HEK293T (cell line): ENCODE measurements around the gene GARNL3.

Source experiments
- CTCF ChIA-PET: fragments of 350-600 bp; formaldehyde crosslinking; extraction: SDS; loops from one replicate; lab custom pipeline; 2021; ENCODE audit warnings: antibody characterized with exemption, inconsistent platforms; lab: Yijun Ruan, JAX
- POLR2A ChIA-PET: fragments of 350-600 bp; formaldehyde crosslinking; extraction: SDS; loops from one replicate; lab custom pipeline; 2020; ENCODE audit warnings: antibody characterized with exemption, inconsistent platforms; lab: Yijun Ruan, JAX
- DNase-seq: peaks from one replicate; pipeline ENCODE4 v3.0.0; 2012; ENCODE audit warnings: mixed read lengths; ENCODE audit errors: extremely low spot score
- ARNT ChIP-seq: fragments of 450-650 bp; IDR thresholded peaks from 2 replicates; pipeline ENCODE4 v1.6.1; 2017; ENCODE audit warnings: mild to moderate bottlenecking
- BHLHE40 ChIP-seq: fragments of 450-650 bp; IDR thresholded peaks from 2 replicates; pipeline ENCODE4 v1.6.1; 2016; ENCODE audit warnings: mild to moderate bottlenecking, moderate library complexity, borderline replicate concordance
- CTBP1 ChIP-seq: fragments of 450-650 bp; IDR thresholded peaks from 2 replicates; pipeline ENCODE4 v1.6.1; 2016; ENCODE audit warnings: borderline replicate concordance
- ELF4 ChIP-seq: fragments of 450-650 bp; IDR thresholded peaks from 2 replicates; pipeline ENCODE4 v1.6.1; 2017; ENCODE audit warnings: antibody characterized with exemption
- FOXA1 ChIP-seq: fragments of 450-650 bp; IDR thresholded peaks from 2 replicates; pipeline ENCODE4 v1.6.1; 2016; ENCODE audit warnings: mild to moderate bottlenecking
- FOXK2 ChIP-seq: fragments of 450-650 bp; IDR thresholded peaks from 2 replicates; pipeline ENCODE4 v1.6.1; 2016; ENCODE audit warnings: mild to moderate bottlenecking
- FOXM1 ChIP-seq: fragments of 450-650 bp; IDR thresholded peaks from 2 replicates; pipeline ENCODE4 v1.6.1; 2017; ENCODE audit warnings: mild to moderate bottlenecking, borderline replicate concordance
- HDGF ChIP-seq: fragments of 450-650 bp; IDR thresholded peaks from 2 replicates; pipeline ENCODE4 v1.6.1; 2017; ENCODE audit warnings: antibody characterized with exemption, borderline replicate concordance
- L3MBTL2 ChIP-seq: fragments of 450-650 bp; conservative IDR thresholded peaks from 2 replicates; pipeline ENCODE4 v1.6.1; 2016; ENCODE audit warnings: mild to moderate bottlenecking
- LEF1 ChIP-seq: fragments of 450-650 bp; IDR thresholded peaks from 2 replicates; pipeline ENCODE4 v1.6.1; 2017; ENCODE audit warnings: mild to moderate bottlenecking, borderline replicate concordance
- NFRKB ChIP-seq: fragments of 450-650 bp; IDR thresholded peaks from 2 replicates; pipeline ENCODE4 v1.6.1; 2016; ENCODE audit warnings: mild to moderate bottlenecking, moderate library complexity
- SP1 ChIP-seq: fragments of 450-650 bp; IDR thresholded peaks from 2 replicates; pipeline ENCODE4 v1.6.1; 2017
- SUZ12 ChIP-seq: fragments of 450-650 bp; IDR thresholded peaks from 2 replicates; pipeline ENCODE4 v1.6.1; 2016; ENCODE audit warnings: mild to moderate bottlenecking
- TARDBP ChIP-seq: fragments of 450-650 bp; IDR thresholded peaks from 2 replicates; pipeline ENCODE4 v1.6.1; 2016
- ZNF384 ChIP-seq: fragments of 450-650 bp; IDR thresholded peaks from 2 replicates; pipeline ENCODE4 v1.6.1; 2016
- TF ChIP-seq, protein P1 (sequence below): fragments of 450-650 bp; IDR thresholded peaks from 2 replicates; pipeline ENCODE4 v1.6.1; 2016

The GARNL3 gene

DNA sequence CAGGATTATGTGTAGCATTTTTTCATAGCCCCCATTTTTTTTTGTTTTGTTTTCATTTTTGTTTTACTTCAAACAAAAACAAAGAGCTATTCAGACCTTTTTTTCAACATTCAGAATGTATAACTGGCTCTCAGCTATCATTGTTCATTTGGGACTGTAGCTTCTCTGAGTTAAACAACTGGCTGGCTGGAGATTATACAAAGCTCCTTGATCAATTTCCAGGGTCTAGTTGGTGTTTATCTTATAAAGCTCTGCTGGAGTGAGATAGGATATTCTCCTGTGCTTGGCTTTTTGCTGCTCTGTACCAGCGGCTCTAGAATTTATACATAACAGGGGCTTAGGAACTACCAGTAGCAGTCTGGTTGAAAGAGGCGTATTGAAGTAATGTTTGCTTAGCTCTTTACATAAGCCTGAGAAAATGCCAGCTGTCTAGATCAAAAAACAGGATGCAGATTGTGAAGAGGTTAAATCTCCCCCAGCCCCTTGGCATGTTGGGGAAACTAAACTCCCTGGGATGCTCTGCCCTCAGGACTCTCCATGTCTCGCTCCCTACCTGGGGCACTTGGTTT lies 15.2 kb downstream of the GARNL3 start:
- ChIA-PET POLR2A (no interaction called here), CTCF (no interaction called here)
- no peak for DNase-seq
- TF ChIP-seq SUZ12 (no peak), ELF4 (no peak), FOXK2 (no peak), TARDBP (no peak), SP1 (no peak), LEF1 (no peak), CTBP1 (no peak), L3MBTL2 (no peak), HDGF (no peak)
- TF ChIP-seq, protein P1, sequence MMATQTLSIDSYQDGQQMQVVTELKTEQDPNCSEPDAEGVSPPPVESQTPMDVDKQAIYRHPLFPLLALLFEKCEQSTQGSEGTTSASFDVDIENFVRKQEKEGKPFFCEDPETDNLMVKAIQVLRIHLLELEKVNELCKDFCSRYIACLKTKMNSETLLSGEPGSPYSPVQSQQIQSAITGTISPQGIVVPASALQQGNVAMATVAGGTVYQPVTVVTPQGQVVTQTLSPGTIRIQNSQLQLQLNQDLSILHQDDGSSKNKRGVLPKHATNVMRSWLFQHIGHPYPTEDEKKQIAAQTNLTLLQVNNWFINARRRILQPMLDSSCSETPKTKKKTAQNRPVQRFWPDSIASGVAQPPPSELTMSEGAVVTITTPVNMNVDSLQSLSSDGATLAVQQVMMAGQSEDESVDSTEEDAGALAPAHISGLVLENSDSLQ = no peak

GRCh38 chr9:127280880-127281660 lies 16.5 kb downstream of the GARNL3 start:
- CTCF ChIA-PET = no interaction called here
- no peak for DNase-seq
- POLR2A ChIA-PET = no interaction called here
- no peak for TF ChIP-seq ARNT
- no peak for TF ChIP-seq CTBP1
- no peak for TF ChIP-seq L3MBTL2
- TF ChIP-seq FOXK2 = no peak
- TF ChIP-seq FOXM1 = no peak
- no peak for TF ChIP-seq HDGF
- TF ChIP-seq, protein P1 = no peak
- no peak for TF ChIP-seq FOXA1
- no peak for TF ChIP-seq ELF4
- TF ChIP-seq TARDBP = no peak
- no peak for TF ChIP-seq SUZ12
- no peak for TF ChIP-seq LEF1
- no peak for TF ChIP-seq NFRKB
- no peak for TF ChIP-seq ZNF384

GRCh38 chr9:127281891-127282290 lies 17.3 kb downstream of the GARNL3 start:
- no peak for TF ChIP-seq NFRKB
- no peak for TF ChIP-seq FOXM1
- TF ChIP-seq BHLHE40 = no peak
- TF ChIP-seq FOXA1 = no peak
- no peak for TF ChIP-seq FOXK2
- POLR2A ChIA-PET = no interaction called here
- DNase-seq = no peak
- CTCF ChIA-PET = no interaction called here

DNA sequence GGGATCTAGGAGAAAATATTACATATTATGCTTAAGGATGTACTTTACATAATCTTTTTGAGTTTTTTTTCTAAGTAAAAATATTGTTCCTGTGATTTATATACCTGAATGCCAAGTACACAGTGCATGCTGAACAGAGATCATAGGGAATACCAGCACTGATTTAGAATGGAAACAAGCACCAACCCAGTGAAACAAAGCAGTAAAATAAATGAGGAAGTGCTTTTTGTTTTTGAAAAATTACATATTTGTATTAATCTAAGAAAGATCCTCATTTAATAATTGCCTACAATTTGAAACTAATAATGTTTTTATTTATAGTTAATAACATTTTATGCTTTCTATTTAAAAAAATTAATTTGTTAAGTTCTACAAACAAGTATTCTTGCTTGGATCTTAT lies 18.0 kb downstream of the GARNL3 start:
- TF ChIP-seq TARDBP (no peak), CTBP1 (no peak), FOXM1 (no peak), SP1 (no peak), SUZ12 (no peak), BHLHE40 (no peak), ELF4 (no peak), FOXA1 (no peak), ZNF384 (no peak), HDGF (no peak), LEF1 (no peak), FOXK2 (no peak), NFRKB (no peak), L3MBTL2 (no peak), ARNT (no peak)
- TF ChIP-seq, protein P1 = no peak
- POLR2A ChIA-PET = no interaction called here
- DNase-seq = no peak
- CTCF ChIA-PET = no interaction called here

DNA sequence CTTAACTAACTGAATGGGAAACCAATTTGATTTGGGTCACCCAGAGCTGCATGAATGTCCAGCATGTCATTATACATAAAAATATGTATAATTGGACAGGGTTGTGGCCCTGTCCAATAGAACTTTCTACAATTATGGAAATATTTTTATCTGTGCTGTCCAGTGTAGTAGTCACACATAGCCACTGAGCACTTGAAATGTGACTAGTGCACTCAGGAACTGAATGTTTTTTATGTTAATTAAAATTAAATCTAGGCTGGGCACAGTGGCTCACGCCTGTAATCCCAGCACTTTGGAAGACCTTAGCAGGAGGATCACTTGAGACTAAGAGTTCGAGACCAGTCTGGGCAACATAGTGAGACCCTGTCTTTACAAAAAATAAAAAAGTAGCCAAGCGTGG lies 18.6 kb downstream of the GARNL3 start:
- POLR2A ChIA-PET = no interaction called here

More for the DNA sequence above, 18.6 kb downstream of the GARNL3 start:
- DNase-seq = no peak
- TF ChIP-seq FOXK2 (no peak), BHLHE40 (no peak), NFRKB (no peak), CTBP1 (no peak), LEF1 (no peak), FOXA1 (no peak), L3MBTL2 (no peak), ELF4 (no peak), ZNF384 (no peak), FOXM1 (no peak), HDGF (no peak)
- TF ChIP-seq, protein P1 = no peak
- CTCF ChIA-PET = no interaction called here
